ENCODE results near the gene MTFR2. TPM values are rescaled to one million over a fixed set of nuclear protein-coding genes. Genes with fewer than 3 reads are reported as not detected.

Gene MTFR2
- total and polyA plus RNA-seq, 2 of the 13 experiments (the other 11 are each of a cell fraction or from before 2014, with no cell fraction given) = 6.7 to 10.7 TPM

GRCh38 chr6:136289579-136290409, 39.7 kb upstream of the MTFR2 start, which contains the start of gene BCLAF1 (continued):
- no peak for TF ChIP-seq EZH2 (conservative IDR thresholded peaks at IDR 0.05; ENCODE audit: low read depth, low read length)
- TF ChIP-seq PPARG (CRISPR knock-in tag; conservative IDR thresholded peaks at IDR 0.05) = 0 out of 2 replicates have a peak, but pooled peaks have one; percentile 17
- no peak for TF ChIP-seq THAP7 (CRISPR knock-in tag; IDR thresholded peaks at IDR 0.05)
- TF ChIP-seq HCFC1 (IDR thresholded peaks at IDR 0.05; ENCODE audit: low read depth, low read length) = no peak; the same call in 1 of the 2 replicates
- TF ChIP-seq, protein P1, sequence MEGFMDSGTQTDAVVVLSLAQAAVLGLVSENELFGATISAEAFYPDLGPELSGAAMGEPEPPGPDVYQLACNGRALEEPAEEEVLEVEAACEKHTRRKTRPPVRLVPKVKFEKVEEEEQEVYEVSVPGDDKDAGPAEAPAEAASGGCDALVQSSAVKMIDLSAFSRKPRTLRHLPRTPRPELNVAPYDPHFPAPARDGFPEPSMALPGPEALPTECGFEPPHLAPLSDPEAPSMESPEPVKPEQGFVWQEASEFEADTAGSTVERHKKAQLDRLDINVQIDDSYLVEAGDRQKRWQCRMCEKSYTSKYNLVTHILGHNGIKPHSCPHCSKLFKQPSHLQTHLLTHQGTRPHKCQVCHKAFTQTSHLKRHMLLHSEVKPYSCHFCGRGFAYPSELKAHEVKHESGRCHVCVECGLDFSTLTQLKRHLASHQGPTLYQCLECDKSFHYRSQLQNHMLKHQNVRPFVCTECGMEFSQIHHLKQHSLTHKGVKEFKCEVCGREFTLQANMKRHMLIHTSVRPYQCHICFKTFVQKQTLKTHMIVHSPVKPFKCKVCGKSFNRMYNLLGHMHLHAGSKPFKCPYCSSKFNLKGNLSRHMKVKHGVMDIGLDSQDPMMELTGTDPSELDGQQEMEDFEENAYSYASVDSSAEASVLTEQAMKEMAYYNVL (CRISPR knock-in tag; IDR thresholded peaks at IDR 0.05; ENCODE audit: borderline replicate concordance) = peak; percentile 27; the same call in 1 of the 2 replicates
- 0 out of 2 replicates have a peak, but pooled peaks have one; percentile 83 for TF ChIP-seq PAWR (CRISPR knock-in tag; IDR thresholded peaks at IDR 0.05; ENCODE audit: borderline replicate concordance)
- TF ChIP-seq, protein P2, sequence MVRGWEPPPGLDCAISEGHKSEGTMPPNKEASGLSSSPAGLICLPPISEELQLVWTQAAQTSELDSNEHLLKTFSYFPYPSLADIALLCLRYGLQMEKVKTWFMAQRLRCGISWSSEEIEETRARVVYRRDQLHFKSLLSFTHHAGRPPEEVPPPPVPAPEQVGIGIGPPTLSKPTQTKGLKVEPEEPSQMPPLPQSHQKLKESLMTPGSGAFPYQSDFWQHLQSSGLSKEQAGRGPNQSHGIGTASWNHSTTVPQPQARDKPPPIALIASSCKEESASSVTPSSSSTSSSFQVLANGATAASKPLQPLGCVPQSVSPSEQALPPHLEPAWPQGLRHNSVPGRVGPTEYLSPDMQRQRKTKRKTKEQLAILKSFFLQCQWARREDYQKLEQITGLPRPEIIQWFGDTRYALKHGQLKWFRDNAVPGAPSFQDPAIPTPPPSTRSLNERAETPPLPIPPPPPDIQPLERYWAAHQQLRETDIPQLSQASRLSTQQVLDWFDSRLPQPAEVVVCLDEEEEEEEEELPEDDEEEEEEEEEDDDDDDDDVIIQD (CRISPR knock-in tag; IDR thresholded peaks at IDR 0.05; ENCODE audit: low read depth) = peak; percentile 96
- peak; percentile 93 for TF ChIP-seq GMEB1 (CRISPR knock-in tag; IDR thresholded peaks at IDR 0.05; ENCODE audit: borderline replicate concordance)
- no peak for TF ChIP-seq HMGA1 (CRISPR knock-in tag; conservative IDR thresholded peaks at IDR 0.05)
- peak; percentile 96 for TF ChIP-seq ZNF547 (CRISPR knock-in tag; IDR thresholded peaks at IDR 0.05)
- TF ChIP-seq, protein P3, sequence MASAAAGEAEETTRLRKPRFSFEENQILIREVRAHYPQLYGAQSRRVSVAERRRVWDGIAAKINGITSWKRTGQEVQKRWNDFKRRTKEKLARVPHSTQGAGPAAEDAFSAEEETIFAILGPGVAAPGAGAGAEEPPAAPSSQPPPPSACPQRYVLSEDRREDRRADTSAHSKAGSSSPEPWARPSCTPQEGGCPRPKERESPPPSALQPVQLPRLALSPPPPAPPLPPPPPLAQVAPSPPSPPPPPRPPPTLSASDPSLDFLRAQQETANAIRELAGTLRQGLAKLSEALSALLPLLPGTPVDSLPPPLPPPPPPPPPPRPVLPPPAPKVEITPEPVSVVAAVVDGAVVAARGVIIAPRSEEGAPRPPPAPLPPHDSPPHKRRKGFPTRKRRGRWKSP (CRISPR knock-in tag; IDR thresholded peaks at IDR 0.05) = peak; percentile 87; the same call in 1 of the 2 replicates
- TF ChIP-seq NFYC (CRISPR knock-in tag; IDR thresholded peaks at IDR 0.05) = no peak; the same call in 1 of the 2 replicates
- TF ChIP-seq, protein P4, sequence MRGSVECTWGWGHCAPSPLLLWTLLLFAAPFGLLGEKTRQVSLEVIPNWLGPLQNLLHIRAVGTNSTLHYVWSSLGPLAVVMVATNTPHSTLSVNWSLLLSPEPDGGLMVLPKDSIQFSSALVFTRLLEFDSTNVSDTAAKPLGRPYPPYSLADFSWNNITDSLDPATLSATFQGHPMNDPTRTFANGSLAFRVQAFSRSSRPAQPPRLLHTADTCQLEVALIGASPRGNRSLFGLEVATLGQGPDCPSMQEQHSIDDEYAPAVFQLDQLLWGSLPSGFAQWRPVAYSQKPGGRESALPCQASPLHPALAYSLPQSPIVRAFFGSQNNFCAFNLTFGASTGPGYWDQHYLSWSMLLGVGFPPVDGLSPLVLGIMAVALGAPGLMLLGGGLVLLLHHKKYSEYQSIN (CRISPR knock-in tag; IDR thresholded peaks at IDR 0.05; ENCODE audit: borderline replicate concordance) = no peak; the same call in 1 of the 2 replicates
- no peak for TF ChIP-seq ZFAT (CRISPR knock-in tag; conservative IDR thresholded peaks at IDR 0.05)
- peak; percentile 47; the same call in 1 of the 2 replicates for TF ChIP-seq RAD21 (CRISPR knock-in tag; IDR thresholded peaks at IDR 0.05)
- peak; percentile 60; the same call in 1 of the 2 replicates for TF ChIP-seq GLI4 (CRISPR knock-in tag; IDR thresholded peaks at IDR 0.05; ENCODE audit: borderline replicate concordance)
- no peak for TF ChIP-seq U2AF1 (optimal IDR thresholded peaks at IDR 0.05; ENCODE audit: low read depth, low read length)
- peak; percentile 99 for TF ChIP-seq ZNF501 (CRISPR knock-in tag; IDR thresholded peaks at IDR 0.05)
- TF ChIP-seq ZNF367 (CRISPR knock-in tag; IDR thresholded peaks at IDR 0.05; ENCODE audit: borderline replicate concordance) = 0 out of 2 replicates have a peak, but pooled peaks have one; percentile 14

All from HepG2 (cell line).